IPS-18a (cell line): Measurements from ENCODE around the gene VPS11.
A peak's percentile ranks its signal among the peaks of the same experiment; 100 is the strongest.

Experiments used
- H3K27ac ChIP-seq: one replicate; pipeline ENCODE4 v1.5.1; 2013; ENCODE audit warnings: low read length
- H3K27me3 ChIP-seq: one replicate; pipeline ENCODE4 v1.6.1; 2013; ENCODE audit warnings: mild to moderate bottlenecking, low read length; ENCODE audit not compliant: control insufficient read depth, insufficient read depth
- H3K36me3 ChIP-seq: one replicate; pipeline ENCODE4 v1.6.1; 2013; ENCODE audit warnings: low read depth, low read length; ENCODE audit not compliant: control insufficient read depth
- H3K4me1 ChIP-seq: one replicate; pipeline ENCODE4 v1.6.1; 2013; ENCODE audit warnings: low read depth, low read length; ENCODE audit not compliant: control insufficient read depth
- H3K4me3 ChIP-seq: one replicate; pipeline ENCODE4 v1.5.1; 2013; ENCODE audit warnings: low read length
- H3K9ac ChIP-seq: one replicate; pipeline ENCODE4 v1.6.1; 2013; ENCODE audit warnings: mild to moderate bottlenecking, low read length, moderate library complexity
- H3K9me3 ChIP-seq: one replicate; pipeline ENCODE4 v1.6.1; 2013; ENCODE audit warnings: low read depth, low read length; ENCODE audit not compliant: control insufficient read depth

The VPS11 gene

GRCh38 chr11:119041821-119042514 lies 25.6 kb upstream of the VPS11 start:
- Histone ChIP-seq H3K4me3 (no peak overlapping the region), H3K9me3 (no peaks in the 10 kb centered on the region), H3K27ac (no peak overlapping the region)

GRCh38 chr11:119042927-119043326 lies 24.7 kb upstream of the VPS11 start:
- Histone ChIP-seq H3K9ac (no peak overlapping the region), H3K27me3 (no peaks in the 10 kb centered on the region), H3K36me3 (peaks cover 25% of the 10 kb centered on the region), H3K4me3 (no peak overlapping the region), H3K4me1 (peaks cover 4% of the 10 kb centered on the region), H3K9me3 (no peaks in the 10 kb centered on the region), H3K27ac (no peak overlapping the region)

More at GRCh38 chr11:119041821-119042514, 25.6 kb upstream of the VPS11 start:
- Histone ChIP-seq H3K4me1 (peaks cover 4% of the 10 kb centered on the region), H3K36me3 (peaks cover 16% of the 10 kb centered on the region), H3K27me3 (no peaks in the 10 kb centered on the region), H3K9ac (no peak overlapping the region)

GRCh38 chr11:119044708-119045107 lies 22.9 kb upstream of the VPS11 start:
- no peaks in the 10 kb centered on the region for H3K27me3 ChIP-seq
- H3K27ac ChIP-seq, result no peak overlapping the region
- peaks cover 4% of the 10 kb centered on the region for H3K4me1 ChIP-seq
- H3K9me3 ChIP-seq, result no peaks in the 10 kb centered on the region
- H3K4me3 ChIP-seq, result no peak overlapping the region
- H3K36me3 ChIP-seq, result peaks cover 42% of the 10 kb centered on the region
- no peak overlapping the region for H3K9ac ChIP-seq

GRCh38 chr11:119046489-119046888 lies 21.1 kb upstream of the VPS11 start:
- Histone ChIP-seq H3K4me3 (no peak overlapping the region), H3K27ac (no peak overlapping the region), H3K4me1 (peaks cover 4% of the 10 kb centered on the region), H3K9me3 (no peaks in the 10 kb centered on the region), H3K9ac (no peak overlapping the region), H3K27me3 (no peaks in the 10 kb centered on the region), H3K36me3 (peaks cover 57% of the 10 kb centered on the region)

GRCh38 chr11:119047205-119047604 lies 20.4 kb upstream of the VPS11 start:
- Histone ChIP-seq H3K27me3 (no peaks in the 10 kb centered on the region), H3K27ac (no peak overlapping the region), H3K9me3 (no peaks in the 10 kb centered on the region), H3K4me1 (peaks cover 4% of the 10 kb centered on the region), H3K4me3 (no peak overlapping the region), H3K36me3 (peaks cover 65% of the 10 kb centered on the region), H3K9ac (no peak overlapping the region)

- H3K27me3 ChIP-seq, result no peaks in the 10 kb centered on the region
- peaks cover 4% of the 10 kb centered on the region for H3K4me1 ChIP-seq
- H3K9me3 ChIP-seq, result no peaks in the 10 kb centered on the region
- no peak overlapping the region for H3K27ac ChIP-seq
- no peak overlapping the region for H3K4me3 ChIP-seq
- no peak overlapping the region for H3K9ac ChIP-seq
- H3K36me3 ChIP-seq, result peaks cover 79% of the 10 kb centered on the region
Measured at GRCh38 chr11:119048644-119049043, 19.0 kb upstream of the VPS11 start.

GRCh38 chr11:119049081-119049480 lies 18.5 kb upstream of the VPS11 start:
- peaks cover 83% of the 10 kb centered on the region for H3K36me3 ChIP-seq
- H3K9me3 ChIP-seq, result no peaks in the 10 kb centered on the region
- peaks cover 4% of the 10 kb centered on the region for H3K4me1 ChIP-seq
- no peak overlapping the region for H3K9ac ChIP-seq
- H3K27me3 ChIP-seq, result no peaks in the 10 kb centered on the region
- H3K27ac ChIP-seq, result no peak overlapping the region
- H3K4me3 ChIP-seq, result no peak overlapping the region

- no peak overlapping the region for H3K4me3 ChIP-seq
- H3K9me3 ChIP-seq, result no peaks in the 10 kb centered on the region
- H3K27me3 ChIP-seq, result no peaks in the 10 kb centered on the region
- H3K36me3 ChIP-seq, result peaks cover 84% of the 10 kb centered on the region
- H3K4me1 ChIP-seq, result peaks cover 5% of the 10 kb centered on the region
- H3K9ac ChIP-seq, result no peak overlapping the region
- no peak overlapping the region for H3K27ac ChIP-seq
Measured at GRCh38 chr11:119051440-119052162, 16.0 kb upstream of the VPS11 start.

- Histone ChIP-seq H3K9me3 (no peaks in the 10 kb centered on the region), H3K4me3 (no peak overlapping the region), H3K36me3 (peaks cover 77% of the 10 kb centered on the region), H3K27ac (no peak overlapping the region), H3K27me3 (no peaks in the 10 kb centered on the region), H3K9ac (no peak overlapping the region), H3K4me1 (peaks cover 5% of the 10 kb centered on the region)
Measured at GRCh38 chr11:119052163-119052814, 15.3 kb upstream of the VPS11 start.

GRCh38 chr11:119054418-119054817 lies 13.2 kb upstream of the VPS11 start:
- Histone ChIP-seq H3K27ac (no peak overlapping the region), H3K4me1 (peaks cover 5% of the 10 kb centered on the region), H3K9me3 (no peaks in the 10 kb centered on the region), H3K27me3 (no peaks in the 10 kb centered on the region), H3K4me3 (no peak overlapping the region), H3K36me3 (peaks cover 57% of the 10 kb centered on the region), H3K9ac (no peak overlapping the region)

GRCh38 chr11:119055901-119056300 lies 11.7 kb upstream of the VPS11 start:
- H3K4me3 ChIP-seq, result peak overlapping the region; percentile 89
- H3K27ac ChIP-seq, result no peak overlapping the region
- peaks cover 5% of the 10 kb centered on the region for H3K4me1 ChIP-seq
- no peaks in the 10 kb centered on the region for H3K9me3 ChIP-seq
- peaks cover 44% of the 10 kb centered on the region for H3K36me3 ChIP-seq
- H3K27me3 ChIP-seq, result no peaks in the 10 kb centered on the region
- peak overlapping the region; percentile 79 for H3K9ac ChIP-seq
